Neural progenitor cell (in vitro differentiated cells): ENCODE data around the gene CEP131.

Experiments used
- CTCF ChIP-seq: fragments of 200-600 bp; sonication (generic); IDR thresholded peaks from 2 replicates; pipeline ENCODE4 v1.5.1; 2017; ENCODE audit warnings: antibody characterized with exemption, mild to moderate bottlenecking
- EZH2 ChIP-seq: fragments of 200-600 bp; sonication (generic); IDR thresholded peaks from 2 replicates; pipeline ENCODE4 v1.6.1; 2017; ENCODE audit warnings: antibody characterized with exemption, mild to moderate bottlenecking, moderate library complexity
- EZH2phosphoT487 ChIP-seq: fragments of 200-600 bp; sonication (generic); IDR thresholded peaks from 2 replicates; pipeline ENCODE4 v1.6.1; 2017; ENCODE audit warnings: antibody characterized with exemption

- no peak for TF ChIP-seq CTCF
- no peak for TF ChIP-seq EZH2phosphoT487
- no peak for TF ChIP-seq EZH2
These were observed 15.1 kb upstream of the CEP131 start for GRCh38 chr17:81237591-81238489.
